D721Med (cell line): ENCODE data around the gene RAB6B.

ENCODE experiments used
- DNase-seq: peaks from one replicate; pipeline ENCODE4 v3.0.0; 2011; ENCODE audit warnings: low spot score; ENCODE audit not compliant: insufficient read length
- FAIRE-seq: peaks from 2 replicates; lab custom pipeline; 2011; peaks lifted over from hg19 to GRCh38; lab: Jason Lieb, UNC
- CTCF ChIP-seq: IDR thresholded peaks from 2 replicates; pipeline ENCODE4 v1.5.1; 2012; ENCODE audit warnings: mild to moderate bottlenecking, control low read depth; ENCODE audit not compliant: insufficient read depth; ENCODE audit errors: missing control alignments

Gene RAB6B

GRCh38 chr3:133805384-133805701 lies 90.3 kb downstream of the RAB6B start:
- FAIRE-seq (peak; percentile 25), DNase-seq (no peak)
- no peak for TF ChIP-seq CTCF

- DNase-seq (no peak), FAIRE-seq (no peak)
- TF ChIP-seq CTCF, result no peak
Observed at GRCh38 chr3:133804896-133805295, 90.8 kb downstream of the RAB6B start.

GRCh38 chr3:133803469-133803868 lies 92.2 kb downstream of the RAB6B start:
- no peak for DNase-seq
- FAIRE-seq, result no peak
- no peak for TF ChIP-seq CTCF

- FAIRE-seq, result no peak
- TF ChIP-seq CTCF, result no peak
- DNase-seq, result no peak
Observed at GRCh38 chr3:133799794-133800585, 95.7 kb downstream of the RAB6B start.

GRCh38 chr3:133797396-133798105 lies 98.1 kb downstream of the RAB6B start:
- DNase-seq (no peak), FAIRE-seq (no peak)
- no peak for TF ChIP-seq CTCF

- FAIRE-seq (no peak), DNase-seq (no peak)
- TF ChIP-seq CTCF, result no peak
Observed at GRCh38 chr3:133792171-133792763, 103.4 kb downstream of the RAB6B start.
